ENCODE results near the gene RAC2.

Gene RAC2

GRCh38 chr22:37244114-37244921, at the start of gene RAC2:
TSS of gene RAC2 (minus strand) at chr22:37244269. CDS start at chr22:37244148, 121 bp downstream.
- peak; percentile 88 to 95 for DNase-seq

GRCh38 chr22:37293172-37293571, 49.1 kb upstream of the RAC2 start:
- no peak for DNase-seq

GRCh38 chr22:37292641-37293040, 48.6 kb upstream of the RAC2 start:
- DNase-seq: no peak

- no peak for DNase-seq
Observed at GRCh38 chr22:37291559-37292298, 47.7 kb upstream of the RAC2 start.

GRCh38 chr22:37290737-37291136, 46.7 kb upstream of the RAC2 start:
- DNase-seq: no peak

GRCh38 chr22:37289156-37289735, 45.2 kb upstream of the RAC2 start:
- no peak for DNase-seq

- DNase-seq: no peak
Observed at GRCh38 chr22:37288521-37288920, 44.5 kb upstream of the RAC2 start.

GRCh38 chr22:37287550-37287951, 43.5 kb upstream of the RAC2 start:
- no peak for DNase-seq

GRCh38 chr22:37285937-37286336, 41.9 kb upstream of the RAC2 start:
- no peak for DNase-seq

GRCh38 chr22:37284805-37285355, 40.8 kb upstream of the RAC2 start:
- peak in 1 of 2 donors; percentile 33 for DNase-seq

GRCh38 chr22:37284126-37284804, 40.2 kb upstream of the RAC2 start:
- no peak for DNase-seq

- DNase-seq: peak in 1 of 2 donors; percentile 57
Observed at GRCh38 chr22:37283393-37283937, 39.4 kb upstream of the RAC2 start.

GRCh38 chr22:37282385-37282677, 38.3 kb upstream of the RAC2 start, which contains the start of gene CYTH4:
TSS of gene CYTH4 (plus strand) at chr22:37282508. CDS start at chr22:37282570, 62 bp downstream.
- DNase-seq: peak; percentile 76 to 80

GRCh38 chr22:37281646-37282384, 37.7 kb upstream of the RAC2 start:
- DNase-seq: no peak

- DNase-seq: no peak
Observed at GRCh38 chr22:37281195-37281594, 37.1 kb upstream of the RAC2 start.

GRCh38 chr22:37280718-37281117, 36.6 kb upstream of the RAC2 start:
- DNase-seq: no peak

GRCh38 chr22:37279331-37280181, 35.5 kb upstream of the RAC2 start:
- no peak for DNase-seq

- DNase-seq: no peak
Observed at GRCh38 chr22:37278261-37278660, 34.2 kb upstream of the RAC2 start.

- DNase-seq: no peak
Observed at GRCh38 chr22:37277384-37277783, 33.3 kb upstream of the RAC2 start.

- no peak for DNase-seq
Observed at GRCh38 chr22:37276776-37277175, 32.7 kb upstream of the RAC2 start.

GRCh38 chr22:37275622-37276021, 31.6 kb upstream of the RAC2 start:
- peak in 1 of 2 donors; percentile 43 for DNase-seq
